A549 treated with RU486 at 1 μM for 4 hours (cell line): Measurements from ENCODE around the gene REV3L. TPM values are rescaled to one million over a fixed set of nuclear protein-coding genes. Genes with fewer than 3 reads are reported as not detected.

ENCODE experiments used
- total RNA-seq: library from RNA; stranded (reverse); fragments of 200-300 nt; extraction: Qiagen RNA extraction; gene quantifications from 5 replicates; pipeline ENCODE4 v1.2.3, GENCODE V29; 2022; ENCODE audit warnings: low read depth

The REV3L gene
- 5.7 to 7.7 TPM (median 6.6 TPM) in 5 replicates for total RNA-seq

GRCh38 chr6:111482959-111483735, at the start of gene REV3L:
REV3L (minus strand) TSS chr6:111483218; CDS start chr6:111482888, 330 bp downstream.

Other genes with a start within 250 kb of the REV3L start
- gene TRAF3IP2, start 122.7 kb upstream of the REV3L start, total RNA-seq = 11.5 to 15.6 TPM (median 14.3 TPM) in 5 replicates